Stimulated activated naive B cell treated with anti-CD40 and anti-IgM and Interleukin-4, amounts not matched to agents 10 μg/mL and 1 μg/mL and 100 μg/mL, for 72 hours (primary cell): Measurements from ENCODE around the gene ZNF256.

Source experiments
- ATAC-seq, 2 donors: fragments of 150-1000 bp; cut with Tn5 transposase; replicated peaks; 2 replicates each; pipeline ENCODE4 v1.10.0; 2021; ENCODE audit warnings: moderate library complexity in 1 of 2
- DNase-seq: peaks from one replicate; pipeline ENCODE4 v3.0.0; 2021
- H3K27ac Mint-ChIP-seq: one replicate; pipeline ENCODE4 v1.8.0; 2022; ENCODE audit warnings: mild to moderate bottlenecking, mixed read lengths
- H3K27me3 Mint-ChIP-seq, 2 donors: one replicate each; pipeline ENCODE4 v1.8.0; 2022; ENCODE audit warnings: mixed read lengths in 2 of 2
- H3K36me3 Mint-ChIP-seq, 2 donors: one replicate each; pipeline ENCODE4 v1.8.0; 2022; ENCODE audit warnings: mixed read lengths in 2 of 2, mild to moderate bottlenecking in 1 of 2
- H3K4me1 Mint-ChIP-seq, 2 donors: one replicate each; pipeline ENCODE4 v1.8.0; 2022; ENCODE audit warnings: mixed read lengths in 2 of 2, mild to moderate bottlenecking in 1 of 2
- H3K4me3 Mint-ChIP-seq, 2 donors: one replicate each; pipeline ENCODE4 v1.8.0; 2022; ENCODE audit warnings: mild to moderate bottlenecking in 2 of 2, mixed read lengths in 2 of 2, moderate library complexity in 1 of 2
- H3K9me3 Mint-ChIP-seq, 2 donors: one replicate each; pipeline ENCODE4 v1.8.0; 2022; ENCODE audit warnings: mixed read lengths in 2 of 2, mild to moderate bottlenecking in 1 of 2

Gene ZNF256

DNA sequence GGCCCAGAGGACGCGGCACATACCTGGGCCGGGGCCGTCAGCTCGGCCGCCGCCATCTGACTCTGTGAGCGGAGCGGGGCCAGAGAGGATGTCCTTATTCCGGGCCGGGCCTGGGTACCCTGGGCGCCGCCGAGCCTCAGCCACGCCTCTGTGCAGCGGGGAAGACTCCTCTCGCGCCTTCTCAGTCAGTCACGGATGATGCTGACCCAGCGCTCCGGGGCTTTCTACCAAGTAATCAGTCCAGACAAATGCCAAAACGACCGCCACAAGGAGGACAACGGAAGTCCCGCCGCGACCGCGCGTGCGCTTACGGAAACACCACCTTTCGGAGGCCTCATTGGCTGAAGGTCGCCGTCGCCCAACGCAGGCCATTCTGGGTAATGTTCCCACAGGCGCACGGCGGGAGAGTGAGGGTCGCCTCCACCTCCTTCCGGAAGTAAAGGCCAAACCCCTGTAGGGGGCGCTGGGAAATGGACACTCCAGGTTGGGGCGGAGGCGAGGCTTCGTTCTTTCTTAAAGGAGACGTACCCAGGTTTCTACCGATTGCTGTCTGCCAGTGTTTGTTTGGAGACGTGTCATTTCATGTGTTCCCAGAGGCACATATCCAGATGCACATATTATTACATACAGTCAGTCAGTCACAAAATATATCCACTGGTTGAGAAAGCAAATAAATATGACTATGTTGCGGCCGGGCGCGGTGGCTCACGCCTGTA, at the start of gene ZNF256:
Gene ZNF256, minus strand, starts transcription at position 288 of the 716 bp plus-strand sequence. Its CDS starts 232 bp downstream, at position 56.
- Mint-ChIP-seq H3K36me3 (peaks cover 31 to 39% of the 10 kb centered on the region in 2 donors), H3K9me3 (peaks cover 23 to 35% of the 10 kb centered on the region in 2 donors), H3K27ac (peak within 1 kb of the TSS; percentile 94), H3K4me1 (peaks cover 27 to 41% of the 10 kb centered on the region in 2 donors), H3K4me3 (peak within 1 kb of the TSS; percentile 95 to 98), H3K27me3 (no peaks in the 10 kb centered on the region)
- ATAC-seq (peak; percentile 98 to 99), DNase-seq (peak; percentile 96)

DNA sequence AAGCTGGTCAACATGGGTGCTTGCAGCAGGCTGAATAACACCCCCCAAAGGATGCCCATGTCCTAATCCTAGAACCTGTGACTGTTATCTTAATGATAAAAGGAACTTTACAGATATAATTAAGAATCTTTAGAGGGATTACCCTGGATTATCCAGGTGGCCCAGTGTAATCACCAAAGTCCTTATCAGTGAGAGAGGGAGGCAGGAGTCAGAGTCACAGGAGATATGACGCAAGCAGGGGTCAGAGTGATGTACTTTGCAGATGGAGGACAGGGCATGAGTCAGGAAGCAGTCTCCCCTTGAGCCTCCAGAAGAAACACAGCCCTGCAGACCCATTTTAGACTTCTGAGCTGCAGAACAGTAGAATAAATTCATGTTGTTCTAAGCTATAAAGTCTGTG, 45.3 kb upstream of the ZNF256 start:
- Mint-ChIP-seq H3K4me3 (no peak overlapping the region), H3K27me3 (no peaks in the 10 kb centered on the region), H3K9me3 (peaks cover 35 to 41% of the 10 kb centered on the region in 2 donors), H3K4me1 (peaks cover 0 to 2% of the 10 kb centered on the region in 2 donors), H3K36me3 (peaks cover 72 to 95% of the 10 kb centered on the region in 2 donors), H3K27ac (no peak overlapping the region)
- ATAC-seq (no peak), DNase-seq (no peak)

DNA sequence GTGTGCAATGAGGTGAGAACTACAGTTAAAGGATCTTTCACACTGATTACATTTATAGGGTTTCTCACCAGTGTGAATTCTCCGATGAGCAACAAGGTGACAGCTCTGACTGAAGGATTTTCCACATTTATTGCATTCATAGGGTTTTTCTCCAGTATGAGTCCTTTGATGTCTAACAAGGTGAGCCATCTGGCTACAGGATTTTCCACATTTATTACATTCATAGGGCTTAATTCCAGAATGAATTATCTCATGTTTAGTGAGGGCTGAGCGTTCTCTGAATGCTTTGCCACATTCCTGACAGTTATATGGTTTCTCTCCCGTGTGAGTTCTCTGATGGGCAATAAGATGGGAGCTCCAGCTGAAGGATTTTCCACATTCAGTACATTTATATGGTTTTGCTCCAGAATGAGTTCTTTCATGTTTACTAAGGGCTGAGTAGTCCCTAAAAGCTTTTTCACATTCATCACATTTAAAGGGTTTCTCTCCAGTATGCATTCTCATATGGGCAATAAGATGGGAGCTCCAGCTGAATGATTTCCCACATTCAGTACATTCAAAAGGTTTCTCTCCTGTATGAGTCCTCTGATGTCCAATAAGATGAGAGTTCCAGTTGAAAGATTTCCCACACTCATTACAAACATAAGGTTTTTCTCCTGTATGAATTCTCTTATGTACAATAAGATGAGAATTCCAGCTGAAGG, 31.2 kb upstream of the ZNF256 start:
- H3K27ac Mint-ChIP-seq = no peak overlapping the region
- no peaks in the 10 kb centered on the region for H3K27me3 Mint-ChIP-seq
- no peak for ATAC-seq
- H3K36me3 Mint-ChIP-seq = peaks cover 90 to 96% of the 10 kb centered on the region in 2 donors
- H3K4me1 Mint-ChIP-seq = peaks cover 0 to 2% of the 10 kb centered on the region in 2 donors
- no peak for DNase-seq
- no peak overlapping the region for H3K4me3 Mint-ChIP-seq
- peaks cover 41 to 45% of the 10 kb centered on the region in 2 donors for H3K9me3 Mint-ChIP-seq

DNA sequence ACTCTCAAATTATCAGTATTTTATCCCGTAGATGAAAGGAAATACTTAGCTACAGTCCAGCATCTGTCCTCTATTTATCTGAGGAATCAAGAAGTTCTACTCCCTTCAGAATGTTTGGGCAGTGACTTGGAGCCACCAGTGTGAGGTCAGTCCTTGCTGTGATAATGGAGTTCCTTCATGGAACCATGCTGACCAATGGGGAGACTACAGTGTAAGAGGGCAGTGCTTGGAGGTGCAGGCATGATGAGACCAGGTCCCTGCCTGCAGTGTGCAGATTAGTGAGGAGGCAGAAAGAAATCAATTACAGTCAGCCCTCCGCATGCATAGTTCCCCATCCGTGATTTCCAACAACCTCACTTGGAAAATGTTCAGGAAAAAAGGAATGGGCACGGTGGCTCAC, 26.9 kb upstream of the ZNF256 start, which contains the start of gene C19orf18:
Gene C19orf18, minus strand, starts transcription at position 101 of the 400 bp plus-strand sequence. CDS start 102 bp downstream, outside the sequence.
- no peak within 1 kb of the TSS for H3K4me3 Mint-ChIP-seq
- ATAC-seq = no peak
- peaks cover 0 to 2% of the 10 kb centered on the region in 2 donors for H3K4me1 Mint-ChIP-seq
- peak within 1 kb of the TSS; percentile 21 for H3K27ac Mint-ChIP-seq
- peaks cover 42 to 47% of the 10 kb centered on the region in 2 donors for H3K9me3 Mint-ChIP-seq
- peaks cover 73 to 80% of the 10 kb centered on the region in 2 donors for H3K36me3 Mint-ChIP-seq
- H3K27me3 Mint-ChIP-seq = no peaks in the 10 kb centered on the region
- DNase-seq = no peak

DNA sequence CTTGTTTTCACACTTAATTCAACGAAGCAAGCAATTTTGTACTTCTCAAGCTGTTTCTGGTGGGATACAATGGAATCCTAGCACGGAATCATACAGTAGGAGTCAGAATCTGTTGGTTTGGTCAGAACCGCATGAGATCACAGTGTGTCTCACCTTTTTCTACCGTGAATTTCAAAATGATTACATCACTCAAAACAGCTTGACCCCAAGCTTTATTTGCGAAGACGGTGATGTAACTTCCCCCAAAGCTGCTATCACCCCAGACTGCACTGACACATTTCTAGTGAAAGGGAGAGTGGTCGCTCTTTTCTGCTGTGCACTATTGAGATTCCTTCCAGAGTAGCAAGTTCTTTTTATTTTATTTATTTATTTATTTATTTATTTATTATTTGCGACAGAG, 17.3 kb upstream of the ZNF256 start:
- no peak for DNase-seq
- Mint-ChIP-seq H3K27ac (no peak overlapping the region), H3K4me3 (no peak overlapping the region), H3K36me3 (peaks cover 40 to 48% of the 10 kb centered on the region in 2 donors), H3K9me3 (peaks cover 18 to 19% of the 10 kb centered on the region in 2 donors), H3K27me3 (no peaks in the 10 kb centered on the region), H3K4me1 (no peaks in the 10 kb centered on the region)
- no peak for ATAC-seq

DNA sequence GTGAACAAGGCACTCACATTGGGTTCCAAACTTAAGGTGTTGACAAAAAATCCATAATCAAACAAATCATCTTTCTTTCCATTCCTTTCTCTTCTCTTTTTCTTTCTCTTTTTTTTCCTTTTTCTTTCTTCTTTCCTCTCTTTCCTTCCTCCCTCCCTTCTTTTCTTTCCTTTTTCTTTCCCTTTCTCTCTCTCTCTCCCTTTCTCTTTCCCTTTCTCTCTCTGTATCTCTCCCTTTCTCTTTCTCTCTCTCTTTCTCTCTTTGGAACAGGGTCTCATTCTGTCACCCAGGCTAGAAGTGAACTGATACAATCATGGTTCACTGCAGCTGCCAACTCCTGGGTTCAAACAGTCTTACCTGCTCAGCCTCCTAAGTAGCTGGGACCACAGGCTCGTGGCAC, 14.3 kb upstream of the ZNF256 start:
- ATAC-seq = no peak
- H3K36me3 Mint-ChIP-seq = peaks cover 28 to 43% of the 10 kb centered on the region in 2 donors

DNA sequence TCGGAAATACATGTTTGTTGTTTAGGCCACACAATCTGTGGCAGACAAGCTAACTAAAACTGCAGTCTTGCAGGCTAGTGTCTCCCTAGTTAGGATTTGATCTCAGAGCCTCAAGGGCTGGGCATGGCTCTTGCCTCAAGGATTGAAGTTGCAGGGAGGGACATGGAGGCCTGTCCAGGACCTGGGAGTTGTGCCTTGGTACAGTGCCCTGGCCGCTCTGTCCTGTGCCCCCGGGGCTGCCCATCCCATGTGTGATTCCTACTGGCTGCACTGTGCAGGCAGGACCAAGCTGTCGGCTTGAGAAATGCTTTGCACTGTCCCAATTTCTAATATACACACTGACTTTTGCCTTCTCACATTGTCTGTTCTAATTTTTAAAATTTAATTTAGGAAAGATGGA, 7.5 kb upstream of the ZNF256 start:
- DNase-seq (no peak), ATAC-seq (no peak)
- Mint-ChIP-seq H3K36me3 (peaks cover 11 to 23% of the 10 kb centered on the region in 2 donors), H3K4me1 (no peaks in the 10 kb centered on the region), H3K4me3 (no peak overlapping the region), H3K27ac (no peak overlapping the region), H3K9me3 (peaks cover 18 to 22% of the 10 kb centered on the region in 2 donors), H3K27me3 (peaks cover 0 to 13% of the 10 kb centered on the region in 2 donors)

More for the DNA sequence above, 14.3 kb upstream of the ZNF256 start:
- Mint-ChIP-seq H3K27me3 (no peaks in the 10 kb centered on the region), H3K27ac (no peak overlapping the region), H3K4me3 (no peak overlapping the region), H3K4me1 (no peaks in the 10 kb centered on the region), H3K9me3 (peaks cover 14 to 16% of the 10 kb centered on the region in 2 donors)
- DNase-seq = no peak

DNA sequence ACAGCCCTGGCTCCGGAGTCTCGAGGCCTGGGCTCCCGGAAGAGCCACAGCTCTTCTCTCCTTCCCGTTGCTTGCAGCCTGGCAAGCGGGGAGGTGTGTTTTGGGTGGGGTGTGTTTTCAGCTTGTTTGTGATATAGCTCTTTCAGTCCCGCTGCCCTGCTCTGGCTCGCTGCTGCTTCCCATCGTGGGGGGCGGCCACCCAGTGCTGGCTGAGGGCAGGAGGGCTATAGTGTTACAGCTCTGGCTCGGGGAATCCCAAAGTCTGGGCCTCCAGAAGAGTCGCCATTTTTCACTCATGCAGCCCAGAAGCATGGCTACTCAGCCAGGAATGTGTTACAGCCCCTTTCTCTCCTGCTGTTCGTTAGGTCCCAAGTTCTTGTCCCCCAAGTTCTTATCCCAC, 2.2 kb upstream of the ZNF256 start:
- Mint-ChIP-seq H3K4me3 (no peak overlapping the region), H3K4me1 (peaks cover 17 to 21% of the 10 kb centered on the region in 2 donors), H3K9me3 (peaks cover 11 to 19% of the 10 kb centered on the region in 2 donors), H3K36me3 (peaks cover 10 to 23% of the 10 kb centered on the region in 2 donors), H3K27me3 (peaks cover 0 to 12% of the 10 kb centered on the region in 2 donors), H3K27ac (no peak overlapping the region)
- no peak for ATAC-seq
- DNase-seq = no peak

DNA sequence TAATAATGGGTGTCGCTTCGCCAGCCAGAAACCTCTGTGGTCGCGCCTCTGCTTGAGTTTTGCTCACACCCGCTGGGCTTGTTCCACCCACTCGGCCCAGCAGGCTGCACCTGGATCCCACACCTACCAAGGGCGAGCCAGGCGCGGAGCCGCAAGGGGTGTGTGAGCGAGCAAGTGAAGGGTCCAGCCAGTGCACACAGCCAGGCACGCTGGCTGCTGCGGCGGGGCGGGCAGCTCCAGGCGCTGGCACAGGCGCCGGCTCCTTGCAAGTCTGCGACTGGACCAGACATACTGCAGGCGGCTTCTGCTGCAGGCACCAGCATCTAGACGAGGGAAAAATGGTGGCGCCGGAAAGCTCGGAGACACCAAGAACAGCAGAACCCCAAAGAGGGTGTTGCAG, 1.8 kb upstream of the ZNF256 start:
- Mint-ChIP-seq H3K9me3 (peaks cover 12 to 20% of the 10 kb centered on the region in 2 donors), H3K4me3 (no peak overlapping the region), H3K36me3 (peaks cover 14 to 27% of the 10 kb centered on the region in 2 donors), H3K4me1 (peaks cover 19 to 25% of the 10 kb centered on the region in 2 donors), H3K27me3 (peaks cover 0 to 8% of the 10 kb centered on the region in 2 donors), H3K27ac (no peak overlapping the region)
- DNase-seq (no peak), ATAC-seq (no peak)

DNA sequence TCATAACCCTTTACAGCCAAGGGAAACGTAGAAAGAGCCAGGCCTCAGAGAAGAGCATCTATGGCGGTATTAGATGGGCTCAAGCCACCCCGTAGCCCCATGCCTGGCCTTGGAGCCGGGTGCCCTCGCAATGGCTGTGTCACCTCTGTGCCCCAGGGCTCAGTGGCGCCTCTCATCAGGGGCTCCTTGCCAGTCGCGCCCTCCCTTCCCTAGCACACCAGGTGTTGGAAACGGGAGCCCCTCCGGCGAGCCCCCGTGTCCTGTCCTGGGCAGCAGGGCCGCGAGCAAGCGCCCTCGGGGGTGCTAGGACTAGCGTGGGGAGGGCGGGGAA, 453 bp downstream of the ZNF256 start:
- H3K27ac Mint-ChIP-seq = peak overlapping the region; percentile 94
- peaks cover 37 to 45% of the 10 kb centered on the region in 2 donors for H3K36me3 Mint-ChIP-seq
- no peaks in the 10 kb centered on the region for H3K27me3 Mint-ChIP-seq
- peaks cover 28 to 38% of the 10 kb centered on the region in 2 donors for H3K9me3 Mint-ChIP-seq
- peaks cover 27 to 41% of the 10 kb centered on the region in 2 donors for H3K4me1 Mint-ChIP-seq
- H3K4me3 Mint-ChIP-seq = peak overlapping the region; percentile 95 to 98
- peak; percentile 0 to 16 for ATAC-seq
- no peak for DNase-seq

DNA sequence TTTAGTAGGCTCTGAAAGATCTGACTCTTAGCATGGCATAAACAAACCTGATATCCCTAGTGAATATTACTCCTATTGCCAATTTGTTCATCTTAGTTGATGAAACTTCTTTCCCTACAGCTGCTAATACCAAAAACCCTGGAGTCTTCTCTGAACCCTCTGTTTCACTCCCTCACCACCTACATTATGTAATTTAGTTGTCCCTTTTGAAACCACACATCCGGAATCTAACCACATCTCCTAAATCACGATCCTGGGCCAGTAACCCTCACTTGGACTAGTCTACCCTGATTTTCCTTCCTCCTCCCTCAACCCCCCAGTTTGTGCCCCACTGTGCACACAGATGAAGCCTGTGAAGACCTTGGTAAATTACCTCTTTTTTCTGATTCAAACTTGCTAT, 1.2 kb downstream of the ZNF256 start:
- DNase-seq (no peak), ATAC-seq (no peak)
- Mint-ChIP-seq H3K27ac (peak overlapping the region; percentile 94), H3K9me3 (peaks cover 32 to 43% of the 10 kb centered on the region in 2 donors), H3K27me3 (no peaks in the 10 kb centered on the region), H3K4me3 (peak overlapping the region; percentile 95 to 98), H3K36me3 (peaks cover 44 to 52% of the 10 kb centered on the region in 2 donors), H3K4me1 (peaks cover 27 to 41% of the 10 kb centered on the region in 2 donors)

DNA sequence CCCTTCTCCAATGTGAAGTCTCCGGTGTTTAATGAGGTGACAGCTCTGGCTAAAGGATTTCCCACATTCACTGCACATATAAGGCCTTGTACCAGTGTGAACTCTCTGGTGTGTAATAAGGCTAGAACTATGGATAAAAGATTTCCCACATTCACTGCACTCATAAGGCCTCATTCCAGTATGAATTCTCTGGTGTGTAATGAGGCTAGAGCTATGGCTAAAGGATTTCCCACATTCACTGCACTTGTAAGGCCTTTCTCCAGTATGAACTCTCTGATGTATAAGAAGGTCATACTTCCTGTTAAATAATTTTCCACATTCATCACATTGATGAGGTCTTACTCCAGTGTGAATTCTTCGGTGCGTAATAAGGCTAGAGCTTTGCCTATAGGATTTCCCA, 5.9 kb downstream of the ZNF256 start:
- Mint-ChIP-seq H3K27ac (no peak overlapping the region), H3K27me3 (no peaks in the 10 kb centered on the region), H3K36me3 (peaks cover 74 to 90% of the 10 kb centered on the region in 2 donors), H3K4me3 (no peak overlapping the region), H3K4me1 (peaks cover 25 to 38% of the 10 kb centered on the region in 2 donors), H3K9me3 (peaks cover 41 to 43% of the 10 kb centered on the region in 2 donors)
- ATAC-seq (no peak), DNase-seq (no peak)

DNA sequence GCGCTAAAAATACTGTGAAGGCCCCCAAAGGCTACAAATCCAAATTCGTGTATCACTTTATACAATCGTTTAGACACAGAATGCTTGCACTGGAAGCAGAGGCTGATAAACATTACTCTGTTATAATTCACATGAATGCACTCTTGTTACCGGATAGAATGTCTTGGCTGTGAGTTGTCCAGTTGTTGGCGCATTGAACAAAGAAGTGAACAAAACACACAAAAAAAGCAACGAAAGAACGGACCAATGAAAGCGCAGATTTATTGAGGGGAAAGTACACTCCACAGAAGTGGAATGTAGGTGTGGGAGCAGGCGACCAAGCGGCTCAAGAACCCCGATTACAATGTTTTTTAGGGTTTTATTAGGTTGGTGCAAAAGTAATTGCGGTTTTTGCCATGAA, 11.8 kb downstream of the ZNF256 start:
- ATAC-seq (no peak), DNase-seq (no peak)
- Mint-ChIP-seq H3K27me3 (no peaks in the 10 kb centered on the region), H3K27ac (no peak overlapping the region), H3K9me3 (peaks cover 11 to 14% of the 10 kb centered on the region in 2 donors), H3K36me3 (peaks cover 58 to 81% of the 10 kb centered on the region in 2 donors), H3K4me3 (peak overlapping the region in 1 of 2 donors; percentile 94), H3K4me1 (peaks cover 15 to 27% of the 10 kb centered on the region in 2 donors)

DNA sequence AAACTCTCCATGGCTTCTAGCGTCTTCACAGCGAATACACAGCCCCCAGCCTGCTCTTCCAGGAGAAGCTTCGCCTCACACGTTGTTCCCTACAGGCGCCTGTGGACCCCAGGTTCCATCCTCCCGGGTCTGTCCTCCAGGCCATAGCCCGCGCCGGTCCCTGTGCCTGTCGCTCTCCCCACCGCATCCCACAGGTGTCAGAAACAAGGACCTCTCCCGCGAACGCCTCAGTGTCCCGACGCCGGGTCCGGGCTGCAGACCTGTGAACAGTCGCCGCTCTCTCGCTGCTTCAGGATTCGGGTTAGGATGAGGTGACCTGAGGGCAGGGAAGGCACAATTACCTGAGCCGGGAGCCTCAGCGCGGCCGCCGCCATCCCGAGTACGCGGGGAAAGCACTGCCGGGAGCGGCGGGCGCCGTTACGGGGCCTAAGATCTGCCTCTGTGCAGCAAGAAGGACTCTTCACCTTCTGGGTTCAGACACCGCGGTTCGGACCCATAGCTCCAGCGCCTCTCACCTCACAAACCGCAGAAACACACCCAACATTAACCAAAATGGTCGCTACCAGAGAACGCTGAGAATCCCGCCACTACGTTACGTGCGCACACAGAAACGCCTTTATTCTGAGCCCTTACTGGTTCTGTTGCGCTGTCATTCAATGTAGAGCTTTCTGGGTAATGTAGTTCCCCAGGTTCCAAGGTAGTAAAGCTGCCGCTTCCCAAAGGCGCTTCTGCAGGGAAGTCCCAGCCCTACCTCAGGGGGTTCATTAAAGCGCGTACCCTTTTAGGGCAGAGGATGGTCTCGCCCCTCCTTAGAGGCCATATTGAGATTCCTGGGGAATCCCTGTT, 12.5 kb downstream of the ZNF256 start, which contains the start of gene ZNF418:
Gene ZNF418, minus strand, starts transcription at position 583 of the 846 bp plus-strand sequence. CDS start 1,580 bp downstream, outside the sequence.
- Mint-ChIP-seq H3K4me3 (peak within 1 kb of the TSS; percentile 94 to 97), H3K9me3 (peaks cover 12 to 14% of the 10 kb centered on the region in 2 donors), H3K4me1 (peaks cover 15 to 27% of the 10 kb centered on the region in 2 donors), H3K27ac (peak within 1 kb of the TSS; percentile 98), H3K36me3 (peaks cover 63 to 84% of the 10 kb centered on the region in 2 donors), H3K27me3 (no peaks in the 10 kb centered on the region)
- peak; percentile 67 for DNase-seq
- peak; percentile 100 for ATAC-seq
